DOHH2 (cell line): ENCODE measurements around the gene NMB.

Experiments used
- H3F3A ChIP-seq: fragments of 200-600 bp; sonication (generic), shearing (Covaris generic); 2 replicates; pipeline ENCODE4 v1.6.0; 2016; ENCODE audit warnings: antibody characterized with exemption, mild to moderate bottlenecking; ENCODE audit not compliant: control insufficient read depth, insufficient read depth
- H3K27ac ChIP-seq: fragments of 200-600 bp; sonication (generic); 2 replicates; pipeline ENCODE4 v1.5.1; 2014; ENCODE audit warnings: low read depth, mild to moderate bottlenecking, low read length, moderate library complexity
- H3K27me3 ChIP-seq: fragments of 200-600 bp; sonication (generic); 2 replicates; pipeline ENCODE4 v1.6.1; 2014; ENCODE audit warnings: mild to moderate bottlenecking, low read length, mixed read lengths; ENCODE audit not compliant: control insufficient read depth
- H3K36me3 ChIP-seq: fragments of 200-600 bp; sonication (generic); 2 replicates; pipeline ENCODE4 v1.6.1; 2014; ENCODE audit warnings: mild to moderate bottlenecking, low read length, moderate library complexity, mixed read lengths; ENCODE audit not compliant: control insufficient read depth
- H3K4me1 ChIP-seq: fragments of 200-600 bp; sonication (generic); 2 replicates; pipeline ENCODE4 v1.6.1; 2014; ENCODE audit warnings: mild to moderate bottlenecking, low read length, mixed read lengths; ENCODE audit not compliant: control insufficient read depth
- H3K4me2 ChIP-seq: fragments of 200-600 bp; sonication (generic); 2 replicates; pipeline ENCODE4 v1.6.0; 2014; ENCODE audit warnings: mild to moderate bottlenecking, low read length, moderate library complexity
- H3K4me3 ChIP-seq: fragments of 200-600 bp; sonication (generic); 2 replicates; pipeline ENCODE4 v1.5.1; 2014; ENCODE audit warnings: mild to moderate bottlenecking, low read length, mixed read lengths
- H3K79me2 ChIP-seq: fragments of 200-600 bp; sonication (generic); 2 replicates; pipeline ENCODE4 v1.6.1; 2014; ENCODE audit warnings: mild to moderate bottlenecking, low read length, mixed read lengths; ENCODE audit not compliant: control insufficient read depth
- H3K9me2 ChIP-seq: fragments of 200-600 bp; sonication (generic); replicated peaks from 2 replicates; pipeline ENCODE4 v1.6.1; 2014; ENCODE audit warnings: mild to moderate bottlenecking, low read length, mixed read lengths; ENCODE audit not compliant: control insufficient read depth
- H3K9me3 ChIP-seq: fragments of 200-600 bp; sonication (generic); 2 replicates; pipeline ENCODE4 v1.6.1; 2014; ENCODE audit warnings: antibody characterized with exemption, low read length, mixed read lengths; ENCODE audit not compliant: control insufficient read depth, insufficient read depth
- H4K20me1 ChIP-seq: fragments of 200-600 bp; sonication (generic); 2 replicates; pipeline ENCODE4 v1.6.0; 2014; ENCODE audit warnings: low read depth, mild to moderate bottlenecking, antibody characterized with exemption, low read length, moderate library complexity; ENCODE audit not compliant: control insufficient read depth, insufficient read depth
- EZH2phosphoT487 ChIP-seq: fragments of 200-600 bp; sonication (generic); IDR thresholded peaks from 2 replicates; pipeline ENCODE4 v1.6.1; 2017; ENCODE audit warnings: borderline replicate concordance, mild to moderate bottlenecking, antibody characterized with exemption, low read length, moderate library complexity, mixed read lengths
- TF ChIP-seq, protein P1 (sequence below): fragments of 200-600 bp; sonication (generic); IDR thresholded peaks from one replicate; pipeline ENCODE4 v1.5.1; 2014; ENCODE audit warnings: antibody characterized with exemption, mild to moderate bottlenecking, low read depth, low read length; ENCODE audit not compliant: poor library complexity, severe bottlenecking

The NMB gene

DNA sequence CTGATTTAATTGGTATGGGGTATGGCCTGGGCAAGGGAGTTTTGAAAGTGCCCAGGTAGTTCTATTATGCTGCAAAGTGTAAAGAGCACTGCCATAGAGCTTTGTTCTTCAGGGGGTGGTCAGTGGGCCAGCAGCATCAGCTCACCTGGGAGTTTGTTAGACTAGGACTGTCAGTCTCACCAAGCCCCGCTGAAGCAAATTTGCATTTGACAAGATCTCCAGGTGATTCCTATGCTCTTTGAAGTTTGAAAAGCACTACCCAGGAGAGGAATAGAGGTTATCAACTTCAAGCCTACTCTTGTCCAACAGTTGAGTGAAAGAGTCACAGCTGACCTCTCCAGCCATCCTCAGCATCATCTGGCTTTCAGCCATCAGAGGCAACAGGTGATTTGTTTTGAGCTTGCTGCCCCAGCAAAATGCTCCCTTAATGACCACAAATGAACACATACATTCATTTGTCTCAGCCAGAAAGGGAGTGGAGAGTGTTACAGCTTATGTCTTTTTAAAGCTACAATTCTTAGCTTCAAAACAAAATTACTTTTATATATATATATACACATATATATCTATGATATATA lies 49.2 kb downstream of the NMB start:
- no peak overlapping the region for H3K4me2 ChIP-seq
- TF ChIP-seq, protein P1, sequence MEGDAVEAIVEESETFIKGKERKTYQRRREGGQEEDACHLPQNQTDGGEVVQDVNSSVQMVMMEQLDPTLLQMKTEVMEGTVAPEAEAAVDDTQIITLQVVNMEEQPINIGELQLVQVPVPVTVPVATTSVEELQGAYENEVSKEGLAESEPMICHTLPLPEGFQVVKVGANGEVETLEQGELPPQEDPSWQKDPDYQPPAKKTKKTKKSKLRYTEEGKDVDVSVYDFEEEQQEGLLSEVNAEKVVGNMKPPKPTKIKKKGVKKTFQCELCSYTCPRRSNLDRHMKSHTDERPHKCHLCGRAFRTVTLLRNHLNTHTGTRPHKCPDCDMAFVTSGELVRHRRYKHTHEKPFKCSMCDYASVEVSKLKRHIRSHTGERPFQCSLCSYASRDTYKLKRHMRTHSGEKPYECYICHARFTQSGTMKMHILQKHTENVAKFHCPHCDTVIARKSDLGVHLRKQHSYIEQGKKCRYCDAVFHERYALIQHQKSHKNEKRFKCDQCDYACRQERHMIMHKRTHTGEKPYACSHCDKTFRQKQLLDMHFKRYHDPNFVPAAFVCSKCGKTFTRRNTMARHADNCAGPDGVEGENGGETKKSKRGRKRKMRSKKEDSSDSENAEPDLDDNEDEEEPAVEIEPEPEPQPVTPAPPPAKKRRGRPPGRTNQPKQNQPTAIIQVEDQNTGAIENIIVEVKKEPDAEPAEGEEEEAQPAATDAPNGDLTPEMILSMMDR = no peak
- TF ChIP-seq EZH2phosphoT487 = no peak
- H4K20me1 ChIP-seq = no peaks in the 10 kb centered on the region
- H3K9me2 ChIP-seq = no peaks in the 10 kb centered on the region
- no peaks in the 10 kb centered on the region for H3K27me3 ChIP-seq
- no peaks in the 10 kb centered on the region; the same call in 1 of the 2 replicates for H3K79me2 ChIP-seq
- H3F3A ChIP-seq = no peaks in the 10 kb centered on the region
- peaks cover 28% of the 10 kb centered on the region for H3K36me3 ChIP-seq
- no peak overlapping the region for H3K4me3 ChIP-seq
- H3K4me1 ChIP-seq = peaks cover 16% of the 10 kb centered on the region
- H3K9me3 ChIP-seq = no peaks in the 10 kb centered on the region
- no peak overlapping the region for H3K27ac ChIP-seq

DNA sequence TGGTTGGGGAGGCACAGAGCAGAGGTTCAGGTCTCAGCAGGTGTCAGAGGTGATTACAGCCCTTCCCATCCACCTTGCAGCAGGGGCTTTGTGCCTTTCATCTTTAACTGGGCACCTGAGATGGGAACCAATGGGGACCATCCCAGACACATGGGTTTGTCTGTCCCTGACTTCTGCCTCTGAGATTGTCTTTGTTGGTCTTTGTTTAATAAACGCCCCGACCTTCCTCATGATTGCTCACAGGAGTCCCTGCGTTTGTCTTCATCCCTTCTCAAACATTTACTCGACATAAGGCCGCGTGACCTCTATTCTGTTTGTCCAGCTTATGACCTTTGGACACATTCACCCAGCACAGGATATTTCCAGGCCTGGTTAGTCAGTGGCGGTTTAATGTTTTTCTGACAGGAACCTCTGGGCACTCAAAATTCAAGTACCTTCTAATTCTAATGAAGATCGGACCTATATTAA lies 51.3 kb downstream of the NMB start:
- peaks cover under 1% of the 10 kb centered on the region for H3K79me2 ChIP-seq
- H3K27ac ChIP-seq = no peak overlapping the region

DNA sequence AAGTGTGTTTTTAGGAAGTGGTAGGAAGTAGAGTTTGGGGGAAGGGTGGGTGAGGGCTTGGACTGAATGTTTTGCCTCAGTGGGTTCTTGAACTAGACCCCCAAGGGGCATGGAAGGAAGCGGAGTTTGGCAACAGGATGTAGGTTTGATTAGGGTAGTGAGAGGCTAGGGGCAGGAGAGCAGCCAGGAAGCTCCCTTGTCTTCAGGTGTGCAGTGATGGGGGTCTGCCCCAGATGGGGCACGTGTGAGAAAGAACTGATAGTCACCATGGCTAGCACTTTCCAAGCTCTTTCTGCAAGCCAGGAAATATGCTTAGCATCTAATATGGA lies 52.5 kb downstream of the NMB start:
- H3K4me1 ChIP-seq = peaks cover 34% of the 10 kb centered on the region
- H4K20me1 ChIP-seq = no peaks in the 10 kb centered on the region
- H3F3A ChIP-seq = no peaks in the 10 kb centered on the region
- TF ChIP-seq, protein P1 = no peak
- TF ChIP-seq EZH2phosphoT487 = no peak
- H3K36me3 ChIP-seq = peaks cover 30% of the 10 kb centered on the region
- H3K9me3 ChIP-seq = no peaks in the 10 kb centered on the region
- H3K27me3 ChIP-seq = no peaks in the 10 kb centered on the region
- H3K27ac ChIP-seq = no peak overlapping the region
- peak overlapping the region; percentile 35 for H3K4me3 ChIP-seq
- H3K9me2 ChIP-seq = no peaks in the 10 kb centered on the region
- H3K4me2 ChIP-seq = peak overlapping the region; percentile 40
- peaks cover 6% of the 10 kb centered on the region for H3K79me2 ChIP-seq

More for the DNA sequence above, 51.3 kb downstream of the NMB start:
- H3K36me3 ChIP-seq = peaks cover 30% of the 10 kb centered on the region
- H3K9me2 ChIP-seq = no peaks in the 10 kb centered on the region
- H3K4me3 ChIP-seq = no peak overlapping the region
- H3K9me3 ChIP-seq = no peaks in the 10 kb centered on the region
- TF ChIP-seq EZH2phosphoT487 = no peak
- TF ChIP-seq, protein P1 = no peak
- no peaks in the 10 kb centered on the region for H3F3A ChIP-seq
- H3K4me2 ChIP-seq = no peak overlapping the region
- H3K4me1 ChIP-seq = peaks cover 28% of the 10 kb centered on the region
- no peaks in the 10 kb centered on the region for H3K27me3 ChIP-seq
- no peaks in the 10 kb centered on the region for H4K20me1 ChIP-seq
